Testis (tissue), 3 donors: ENCODE results near the gene C1QL4. TPM values are rescaled to one million over a fixed set of nuclear protein-coding genes. Genes with fewer than 3 reads are reported as not detected.

Source experiments
- DNase-seq: peaks from one replicate; pipeline ENCODE4 v3.0.0-alpha.2; 2019
- H3K27ac ChIP-seq, 2 donors: fragments of 200-600 bp; sonication (generic); one replicate each; pipeline ENCODE4 v1.5.1; 2019
- H3K27me3 ChIP-seq: fragments of 200-600 bp; sonication (generic); one replicate; pipeline ENCODE4 v1.5.1; 2019
- H3K36me3 ChIP-seq: fragments of 200-600 bp; sonication (generic); one replicate; pipeline ENCODE4 v1.5.1; 2017; ENCODE audit warnings: low read depth; ENCODE audit errors: missing control alignments
- H3K4me1 ChIP-seq: fragments of 200-600 bp; sonication (generic); one replicate; pipeline ENCODE4 v1.5.1; 2019
- H3K4me3 ChIP-seq, 2 donors: fragments of 200-600 bp; sonication (generic); one replicate each; pipeline ENCODE4 v1.5.1; 2017 to 2019
- H3K9me3 ChIP-seq: fragments of 200-600 bp; sonication (generic); one replicate; pipeline ENCODE4 v1.5.1; 2017
- POLR2A ChIP-seq: fragments of 450-650 bp; IDR thresholded peaks from one replicate; pipeline ENCODE4 v1.6.1; 2017; ENCODE audit warnings: antibody characterized with exemption, mild to moderate bottlenecking, moderate library complexity
- WGBS, 2 donors: methylation state at CpG; one replicate each; pipeline ENCODE4 v1.1.5; 2018; 5-methylcytosine and 5-hydroxymethylcytosine counted together
- intact Hi-C: fragments of 100-400 bp; cut with DNase I; formaldehyde crosslinking; loops from one replicate; pipeline ENCODE4 v1.15.1; 2023; ENCODE audit warnings: low total_unique reads
- polyA plus RNA-seq: library from polyadenylated mRNA; stranded (reverse); fragments of 350-450 nt; fragmentation: Illumina TruSeq; extraction: RNeasy Lipid Tissue Mini Kit (QIAGEN cat#74804); gene quantifications from one replicate; pipeline ENCODE4 v1.2.3, GENCODE V29; 2014; ENCODE audit warnings: low read depth, low replicate concordance; ENCODE audit not compliant: insufficient read depth
- total RNA-seq, 2 donors: library from RNA; depleted of rRNA; stranded (reverse); fragments of >200 nt; gene quantifications; one replicate each; pipeline ENCODE4 v1.2.3, GENCODE V29; 2016
- TF ChIP-seq, protein P1 (sequence below), 3 experiments: fragments of 450-650 bp in 2 of 3; fragments of 200-600 bp in 1 of 3; sonication (generic) in 1 of 3; IDR thresholded peaks; one replicate each; pipeline ENCODE4 v1.5.1; 2016 to 2019; ENCODE audit warnings: antibody characterized with exemption in 3 of 3, mild to moderate bottlenecking in 2 of 3, moderate library complexity in 1 of 3

C1QL4 gene
- total and polyA plus RNA-seq, 3 donors from 2014 or later = 2.9 to 5.5 (median 3.3) TPM

DNA sequence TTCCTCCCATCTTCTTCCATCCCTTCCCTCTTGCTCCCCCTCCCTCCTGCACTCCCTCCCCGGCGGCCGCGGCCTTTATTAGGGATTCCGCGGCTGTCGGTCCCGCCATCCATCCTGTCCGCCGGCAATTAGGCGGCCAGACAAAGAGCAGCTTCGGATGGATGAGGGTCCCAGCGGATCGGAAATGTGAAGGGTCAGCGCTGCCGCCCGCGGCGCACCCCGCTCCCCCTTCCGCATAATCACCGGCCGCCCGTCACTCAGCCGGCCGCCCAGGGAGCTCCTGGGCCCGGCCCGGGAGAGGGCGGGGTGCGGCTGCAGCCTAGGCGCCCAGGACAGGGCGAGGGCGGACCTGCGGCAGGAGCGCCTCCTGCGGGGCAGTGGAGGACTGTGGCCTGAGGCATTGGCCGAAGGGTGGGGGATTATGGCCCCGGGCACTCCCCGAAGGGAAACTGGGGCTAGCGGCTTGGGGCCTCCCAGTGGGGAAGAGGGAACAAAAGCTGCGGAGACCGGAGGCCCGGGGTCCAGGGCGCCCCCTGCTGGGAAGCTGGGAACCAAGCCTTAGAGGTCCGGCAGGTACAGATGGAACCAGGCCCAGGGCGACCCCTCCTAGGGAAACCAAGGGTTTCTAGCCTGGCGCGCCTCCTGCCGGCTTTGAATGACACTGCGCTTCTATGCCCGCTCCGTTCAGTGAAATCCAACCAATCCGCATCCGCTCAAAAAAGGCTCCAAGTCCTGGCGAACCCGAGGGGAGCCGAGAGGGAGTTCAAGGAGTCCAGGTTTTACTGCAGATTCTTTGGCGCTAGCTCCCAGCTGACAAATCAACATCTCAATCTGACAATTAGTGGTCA, 5.3 kb upstream of the C1QL4 start:
- no peak for TF ChIP-seq POLR2A
- TF ChIP-seq, protein P1, sequence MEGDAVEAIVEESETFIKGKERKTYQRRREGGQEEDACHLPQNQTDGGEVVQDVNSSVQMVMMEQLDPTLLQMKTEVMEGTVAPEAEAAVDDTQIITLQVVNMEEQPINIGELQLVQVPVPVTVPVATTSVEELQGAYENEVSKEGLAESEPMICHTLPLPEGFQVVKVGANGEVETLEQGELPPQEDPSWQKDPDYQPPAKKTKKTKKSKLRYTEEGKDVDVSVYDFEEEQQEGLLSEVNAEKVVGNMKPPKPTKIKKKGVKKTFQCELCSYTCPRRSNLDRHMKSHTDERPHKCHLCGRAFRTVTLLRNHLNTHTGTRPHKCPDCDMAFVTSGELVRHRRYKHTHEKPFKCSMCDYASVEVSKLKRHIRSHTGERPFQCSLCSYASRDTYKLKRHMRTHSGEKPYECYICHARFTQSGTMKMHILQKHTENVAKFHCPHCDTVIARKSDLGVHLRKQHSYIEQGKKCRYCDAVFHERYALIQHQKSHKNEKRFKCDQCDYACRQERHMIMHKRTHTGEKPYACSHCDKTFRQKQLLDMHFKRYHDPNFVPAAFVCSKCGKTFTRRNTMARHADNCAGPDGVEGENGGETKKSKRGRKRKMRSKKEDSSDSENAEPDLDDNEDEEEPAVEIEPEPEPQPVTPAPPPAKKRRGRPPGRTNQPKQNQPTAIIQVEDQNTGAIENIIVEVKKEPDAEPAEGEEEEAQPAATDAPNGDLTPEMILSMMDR (IDR thresholded peaks at IDR 0.05) = peak; percentile 54 to 89 (median 60)
- Histone ChIP-seq H3K9me3 (no peaks in the 10 kb centered on the region), H3K27ac (no peak overlapping the region), H3K36me3 (no peaks in the 10 kb centered on the region), H3K4me3 (peak overlapping the region; percentile 27 to 39), H3K4me1 (peaks cover 37% of the 10 kb centered on the region), H3K27me3 (no peaks in the 10 kb centered on the region)
- WGBS, 2 donors = 1% methylated on average over 15 to 45 of the region's 58 CpGs
- intact Hi-C loops = loop anchor here (10.0 kb wide), 1 partner anchor 173 kb away; no protein-coding TSS in a partner anchor
- DNase-seq = peak; percentile 90

DNA sequence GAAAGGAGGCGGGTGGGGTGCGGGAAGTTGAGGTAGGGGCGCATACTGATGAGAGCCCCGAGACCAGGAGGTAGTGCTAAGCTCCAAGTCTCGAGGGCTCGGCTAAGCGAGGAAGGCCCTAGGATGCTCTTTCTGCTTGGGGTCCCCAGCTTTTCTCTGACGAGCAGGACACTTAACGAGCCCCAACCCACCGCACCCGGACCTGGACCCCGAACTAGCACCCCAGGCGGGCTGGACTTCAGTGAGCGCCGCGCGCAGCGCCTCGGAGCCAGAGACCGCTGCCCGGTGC, 4.7 kb upstream of the C1QL4 start:
- intact Hi-C loops = loop anchor here (10.0 kb wide), 1 partner anchor 173 kb away; no protein-coding TSS in a partner anchor
- 31 to 37% methylated on average over 21 of the region's 21 CpGs for WGBS, 2 donors
- no peak for DNase-seq
- Histone ChIP-seq H3K36me3 (no peaks in the 10 kb centered on the region), H3K9me3 (no peaks in the 10 kb centered on the region), H3K4me1 (peaks cover 31% of the 10 kb centered on the region), H3K4me3 (peak overlapping the region; percentile 27 to 39), H3K27me3 (peaks cover 2% of the 10 kb centered on the region), H3K27ac (no peak overlapping the region)
- no peak for TF ChIP-seq POLR2A
- TF ChIP-seq, protein P1 (IDR thresholded peaks at IDR 0.05) = no peak

DNA sequence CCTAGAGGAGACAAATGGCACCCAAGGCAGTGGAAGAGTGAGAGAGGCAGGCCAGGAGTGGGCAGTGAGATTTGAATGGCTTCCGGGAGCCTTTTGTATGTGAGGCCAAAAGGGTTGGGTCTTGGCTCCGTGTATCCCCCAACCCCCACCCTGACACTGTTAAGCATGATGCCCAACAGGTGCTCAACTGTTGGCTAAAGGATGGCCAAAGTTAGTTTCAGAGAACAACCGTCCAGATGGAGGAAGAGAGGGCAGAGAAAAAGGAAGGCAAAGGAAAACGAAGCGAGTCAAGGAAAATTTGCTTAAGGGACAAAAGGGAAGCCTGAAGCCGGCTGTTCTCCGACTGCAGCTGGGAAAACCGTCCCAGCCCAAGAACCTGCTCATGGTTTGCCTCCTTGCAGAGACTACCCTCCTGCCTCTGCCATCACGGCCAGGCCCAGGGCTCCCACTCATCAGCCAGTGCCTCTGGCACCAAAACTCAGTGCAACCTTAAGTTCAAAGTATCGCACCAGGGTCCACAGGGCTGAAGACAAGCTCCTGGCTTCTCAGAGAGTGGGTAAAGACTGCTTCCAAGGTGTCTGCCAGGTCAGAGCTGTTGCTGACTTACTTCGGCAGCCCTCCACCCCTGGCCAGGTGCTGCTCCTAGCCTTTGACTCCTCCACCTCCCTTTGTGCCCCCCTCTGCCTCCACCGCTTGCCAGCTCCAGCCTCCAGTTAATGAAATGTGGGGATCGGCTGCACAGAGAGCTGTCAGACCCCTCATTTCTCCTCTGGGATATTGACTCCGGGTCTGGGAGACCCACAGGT, 4.2 kb upstream of the C1QL4 start:
- H3K4me1 ChIP-seq = peaks cover 26% of the 10 kb centered on the region
- intact Hi-C loops = loop anchor here (10.0 kb wide), 1 partner anchor 174 kb away; no protein-coding TSS in a partner anchor

DNA sequence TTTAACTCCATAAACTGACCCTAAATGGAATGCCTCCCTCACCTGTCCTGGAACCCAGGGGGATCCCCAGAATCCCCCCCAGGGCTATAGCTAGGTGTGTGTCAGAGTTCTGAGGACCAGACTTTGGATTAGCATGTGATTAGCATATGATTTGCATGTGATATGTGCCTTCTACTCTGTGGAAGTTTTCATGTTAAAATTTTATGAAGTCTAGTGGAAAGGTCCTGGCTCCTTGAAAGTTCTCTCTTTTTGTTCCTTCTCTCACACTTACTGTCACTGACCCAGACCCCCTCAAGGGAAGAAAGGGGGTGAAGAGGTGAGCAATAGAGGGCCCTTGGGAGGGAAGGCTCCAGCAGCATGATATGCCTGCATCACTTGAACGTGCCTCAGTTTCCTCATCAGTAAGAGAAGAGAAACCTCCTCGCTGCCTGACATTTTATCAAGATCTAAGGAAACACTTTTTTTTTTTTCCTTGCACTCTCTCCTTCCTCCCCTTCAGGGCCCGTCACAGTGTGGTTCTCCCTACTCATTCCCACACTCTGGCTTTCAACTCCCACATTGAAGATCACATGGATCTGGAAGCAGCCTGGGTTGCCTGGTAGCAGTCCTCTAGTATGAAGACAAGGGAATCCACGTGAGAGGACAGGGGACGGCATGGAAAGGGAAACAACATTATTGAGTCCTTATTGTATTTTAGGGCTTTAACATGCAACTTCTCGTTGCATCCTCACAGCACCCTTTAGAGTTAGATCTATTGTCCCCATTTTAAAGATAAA, 3.3 kb upstream of the C1QL4 start:
- WGBS, 2 donors = 70 to 72% methylated on average over 6 of the region's 6 CpGs
- Histone ChIP-seq H3K4me1 (peaks cover 17% of the 10 kb centered on the region), H3K4me3 (no peak overlapping the region), H3K36me3 (no peaks in the 10 kb centered on the region), H3K27me3 (peaks cover 3% of the 10 kb centered on the region), H3K9me3 (no peaks in the 10 kb centered on the region), H3K27ac (no peak overlapping the region)
- no peak for TF ChIP-seq POLR2A
- TF ChIP-seq, protein P1 (IDR thresholded peaks at IDR 0.05) = no peak
- intact Hi-C loops = loop anchor here (10.0 kb wide), 1 partner anchor 175 kb away; no protein-coding TSS in a partner anchor
- no peak for DNase-seq

More for the DNA sequence above, 4.2 kb upstream of the C1QL4 start:
- DNase-seq = no peak
- Histone ChIP-seq H3K9me3 (no peaks in the 10 kb centered on the region), H3K36me3 (no peaks in the 10 kb centered on the region), H3K27ac (no peak overlapping the region), H3K27me3 (peaks cover 3% of the 10 kb centered on the region), H3K4me3 (no peak overlapping the region)
- TF ChIP-seq, protein P1 (IDR thresholded peaks at IDR 0.05) = no peak
- TF ChIP-seq POLR2A = no peak
- 63 to 67% methylated on average over 11 to 14 of the region's 14 CpGs for WGBS, 2 donors
